Thyroid gland (tissue), 4 donors: ENCODE measurements around the gene FER. TPM values are rescaled to one million over a fixed set of nuclear protein-coding genes. Genes with fewer than 3 reads are reported as not detected.

Experiments used
- DNase-seq, 2 donors: peaks; one replicate each; pipeline ENCODE4 v3.0.0-alpha.2; 2019
- H3K27ac ChIP-seq, 3 donors: fragments of 200-600 bp; sonication (generic); 1 replicate in 2 of 3; 2 replicates in 1 of 3; pipeline ENCODE4 v1.5.1; 2016 to 2019; ENCODE audit warnings: mild to moderate bottlenecking in 1 of 3, moderate library complexity in 1 of 3
- H3K27me3 ChIP-seq: fragments of 200-600 bp; sonication (generic); one replicate; pipeline ENCODE4 v1.5.1; 2019
- H3K36me3 ChIP-seq, 2 donors: fragments of 200-600 bp; sonication (generic); one replicate each; pipeline ENCODE4 v1.5.1; 2016 to 2019
- H3K4me1 ChIP-seq, 2 donors: fragments of 200-600 bp; sonication (generic); one replicate each; pipeline ENCODE4 v1.5.1; 2017 to 2019
- H3K4me3 ChIP-seq, 3 donors: fragments of 200-600 bp; sonication (generic); replicated peaks in 1 of 3; 1 replicate in 2 of 3; 2 replicates in 1 of 3; pipeline ENCODE4 v1.5.1; 2016; ENCODE audit warnings: mild to moderate bottlenecking in 1 of 3
- H3K9me3 ChIP-seq: fragments of 200-600 bp; sonication (generic); one replicate; pipeline ENCODE4 v1.5.1; 2017
- CTCF ChIP-seq, 6 experiments: fragments of 200-600 bp in 3 of 6; fragments of 450-650 bp in 3 of 6; sonication (generic) in 3 of 6; IDR thresholded peaks; one replicate each; pipeline ENCODE4 v1.5.1; 2016 to 2019; ENCODE audit warnings: antibody characterized with exemption in 6 of 6, mild to moderate bottlenecking in 2 of 6, inconsistent platforms in 1 of 6, moderate library complexity in 1 of 6
- POLR2A ChIP-seq, 2 donors: fragments of 450-650 bp; IDR thresholded peaks; one replicate each; pipeline ENCODE4 v1.6.1; 2017; ENCODE audit warnings: antibody characterized with exemption in 2 of 2, mild to moderate bottlenecking in 2 of 2, moderate library complexity in 1 of 2
- WGBS, 2 donors: methylation state at CpG; one replicate each; pipeline ENCODE4 v1.1.5; 2017; 5-methylcytosine and 5-hydroxymethylcytosine counted together
- intact Hi-C: fragments of 100-400 bp; cut with DNase I; formaldehyde crosslinking; loops from one replicate; pipeline ENCODE4 v1.15.1; 2023
- total RNA-seq, 4 donors: library from RNA; depleted of rRNA; stranded (reverse); fragments of >200 nt; gene quantifications; one replicate each; pipeline ENCODE4 v1.2.3, GENCODE V29; 2016

Gene FER
- total RNA-seq, 4 donors from 2014 or later, result 38.8 to 79.1 (median 45.2) TPM

DNA sequence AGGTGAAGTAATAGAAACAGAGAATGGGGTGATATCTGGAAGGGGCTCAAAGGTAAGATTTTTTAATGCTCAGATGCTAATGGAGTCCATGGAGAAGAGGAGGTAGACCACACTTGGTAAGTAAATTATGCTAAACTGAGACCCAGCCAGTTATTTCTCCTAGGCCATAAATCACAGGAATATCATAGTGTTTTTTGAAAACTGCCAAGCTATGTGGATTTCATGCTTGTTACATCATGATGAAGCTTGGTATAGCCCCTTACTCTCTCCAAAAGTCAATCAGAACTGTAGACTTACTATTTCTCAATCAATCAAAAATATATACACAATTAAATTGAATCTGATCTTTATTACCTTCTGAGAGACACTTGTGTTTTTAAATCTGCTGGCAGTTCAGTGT lies 409.2 kb downstream of the FER start:
- H3K4me1 ChIP-seq, result no peaks in the 10 kb centered on the region
- H3K36me3 ChIP-seq, result no peaks in the 10 kb centered on the region
- intact Hi-C loops, result no loop called here
- H3K27ac ChIP-seq, result no peak overlapping the region
- H3K27me3 ChIP-seq, result no peaks in the 10 kb centered on the region
- H3K4me3 ChIP-seq, result no peak overlapping the region
- no peak for DNase-seq
- no peak for TF ChIP-seq POLR2A (IDR thresholded peaks at IDR 0.05)
- no peak for TF ChIP-seq CTCF (IDR thresholded peaks at IDR 0.05)
- H3K9me3 ChIP-seq, result no peaks in the 10 kb centered on the region

DNA sequence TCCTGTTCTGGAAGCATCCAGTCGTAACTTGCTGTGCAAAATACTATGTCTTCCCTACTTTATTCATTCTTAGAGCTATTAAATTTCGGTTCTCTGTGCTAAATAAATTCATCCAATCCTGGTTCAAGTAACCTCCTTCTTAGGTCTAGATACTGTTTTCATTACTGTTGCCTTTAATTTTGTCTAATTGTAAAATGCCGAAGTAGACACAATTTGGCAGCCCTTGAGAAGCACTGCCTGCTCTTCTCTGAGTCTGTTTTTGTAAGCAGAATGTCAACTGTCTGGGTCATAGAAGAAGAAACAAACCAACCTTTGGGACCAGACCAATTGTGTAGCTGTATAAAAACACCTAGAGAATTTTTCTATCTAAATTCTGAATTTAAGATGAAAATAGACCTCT lies 412.8 kb downstream of the FER start:
- no peak for DNase-seq
- 78 to 82% methylated on average over 3 of the region's 3 CpGs for WGBS, 2 donors
- TF ChIP-seq POLR2A (IDR thresholded peaks at IDR 0.05) (no peak), CTCF (IDR thresholded peaks at IDR 0.05) (no peak)
- no peak overlapping the region for H3K27ac ChIP-seq
- intact Hi-C loops, result no loop called here
- H3K36me3 ChIP-seq, result no peaks in the 10 kb centered on the region
- no peak overlapping the region for H3K4me3 ChIP-seq
- no peaks in the 10 kb centered on the region for H3K4me1 ChIP-seq
- no peaks in the 10 kb centered on the region for H3K27me3 ChIP-seq
- no peaks in the 10 kb centered on the region for H3K9me3 ChIP-seq

DNA sequence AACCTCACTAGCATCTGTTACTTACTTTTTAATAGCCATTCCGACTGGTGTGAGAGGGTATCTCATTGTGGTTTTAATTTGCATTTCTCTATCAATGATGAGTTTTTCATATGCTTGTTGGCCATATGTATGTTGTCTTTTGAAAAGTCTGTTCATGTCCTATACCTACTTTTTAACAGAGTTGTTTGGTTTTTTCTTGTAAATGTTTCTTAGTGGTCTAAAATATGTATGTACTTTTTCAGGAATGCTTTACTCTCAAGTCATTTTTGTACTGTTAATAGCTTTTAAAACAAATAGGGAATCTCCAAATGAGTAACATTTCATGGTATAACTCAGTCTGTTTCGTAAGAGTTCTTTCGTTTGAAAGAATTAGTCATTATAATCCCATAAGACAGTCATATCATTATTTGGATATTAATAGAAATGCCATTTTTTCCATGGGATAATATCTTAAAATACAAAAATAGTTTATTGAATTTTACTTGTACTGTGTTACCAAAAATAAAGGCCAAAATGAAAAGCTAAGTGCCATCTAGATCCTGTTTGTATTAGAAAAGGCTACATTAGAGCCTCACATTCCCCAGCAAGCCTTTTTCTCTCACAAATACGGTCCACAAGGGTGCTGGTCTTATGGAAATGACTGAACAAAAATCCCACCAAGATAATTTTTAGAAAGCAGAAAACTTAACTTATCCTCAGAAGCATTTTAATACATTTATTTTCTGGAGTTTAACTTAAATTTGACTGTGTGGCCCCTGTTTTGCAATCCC lies 414.4 kb downstream of the FER start:
- DNase-seq, result no peak
- Histone ChIP-seq H3K4me1 (no peaks in the 10 kb centered on the region), H3K27me3 (no peaks in the 10 kb centered on the region), H3K36me3 (no peaks in the 10 kb centered on the region), H3K4me3 (no peak overlapping the region), H3K27ac (no peak overlapping the region), H3K9me3 (no peaks in the 10 kb centered on the region)
- TF ChIP-seq POLR2A (IDR thresholded peaks at IDR 0.05), result no peak
- TF ChIP-seq CTCF (IDR thresholded peaks at IDR 0.05), result no peak
- WGBS, 2 donors, result 78 to 83% methylated on average over 4 of the region's 4 CpGs
- intact Hi-C loops, result no loop called here

- Histone ChIP-seq H3K27ac (no peak overlapping the region), H3K4me3 (no peak overlapping the region), H3K27me3 (no peaks in the 10 kb centered on the region), H3K4me1 (no peaks in the 10 kb centered on the region), H3K9me3 (no peaks in the 10 kb centered on the region), H3K36me3 (no peaks in the 10 kb centered on the region)
- DNase-seq, result no peak
- WGBS, 2 donors, result 97 to 100% methylated on average over 4 of the region's 4 CpGs
- TF ChIP-seq POLR2A (IDR thresholded peaks at IDR 0.05), result no peak
- no peak for TF ChIP-seq CTCF (IDR thresholded peaks at IDR 0.05)
- intact Hi-C loops, result no loop called here
Measured at GRCh38 chr5:109163336-109163735, 415.6 kb downstream of the FER start.

GRCh38 chr5:109164001-109164400 lies 416.3 kb downstream of the FER start:
- TF ChIP-seq POLR2A (IDR thresholded peaks at IDR 0.05), result no peak
- TF ChIP-seq CTCF (IDR thresholded peaks at IDR 0.05), result no peak
- 98 to 100% methylated on average over 2 of the region's 2 CpGs for WGBS, 2 donors

More at GRCh38 chr5:109164001-109164400, 416.3 kb downstream of the FER start:
- DNase-seq, result no peak
- no peaks in the 10 kb centered on the region for H3K9me3 ChIP-seq
- no peak overlapping the region for H3K4me3 ChIP-seq
- H3K27ac ChIP-seq, result no peak overlapping the region
- no peaks in the 10 kb centered on the region for H3K36me3 ChIP-seq
- intact Hi-C loops, result no loop called here
- no peaks in the 10 kb centered on the region for H3K4me1 ChIP-seq
- no peaks in the 10 kb centered on the region for H3K27me3 ChIP-seq
